A673 (cell line): ENCODE data around the gene DNAI1. TPM values are rescaled to one million over a fixed set of nuclear protein-coding genes. Genes with fewer than 3 reads are reported as not detected.

Source experiments
- BruUV-seq: library from RNA; stranded (reverse); fragments of 400-500 nt; replicated peaks from 2 replicates; lab custom pipeline; 2021; lab: Mats Ljungman, UMichigan
- CTCF ChIA-PET: fragments of 300-600 bp; sonication (Branson Sonifier 250); formaldehyde crosslinking; loops from one replicate; lab custom pipeline; 2022; ENCODE audit warnings: antibody characterized with exemption; lab: Charles Lee
- POLR2A ChIA-PET: fragments of 300-600 bp; sonication (Branson Sonifier 250); formaldehyde crosslinking; loops from one replicate; lab custom pipeline; 2022; ENCODE audit warnings: antibody characterized with exemption; ENCODE audit not compliant: low non-redundant PET; lab: Charles Lee
- DNase-seq: peaks from one replicate; pipeline ENCODE4 v3.0.0-alpha.2; 2015; ENCODE audit warnings: low spot score
- H3K27ac ChIP-seq: fragments of 200-600 bp; sonication (generic); 2 replicates; pipeline ENCODE4 v1.5.1; 2016; ENCODE audit warnings: mixed run types, low read depth, mild to moderate bottlenecking, mixed read lengths, antibody characterized with exemption, low read length; ENCODE audit not compliant: poor library complexity, severe bottlenecking
- H3K27me3 ChIP-seq: fragments of 200-600 bp; sonication (generic); replicated peaks from 2 replicates; pipeline ENCODE4 v1.6.1; 2017; ENCODE audit warnings: mixed run types, low read depth, mild to moderate bottlenecking, mixed read lengths, antibody characterized with exemption, low read length; ENCODE audit not compliant: insufficient read depth, poor library complexity
- H3K36me3 ChIP-seq: fragments of 200-600 bp; sonication (generic); 2 replicates; pipeline ENCODE4 v1.6.1; 2016; ENCODE audit warnings: mixed run types, mild to moderate bottlenecking, mixed read lengths, antibody characterized with exemption, low read length; ENCODE audit not compliant: insufficient read depth, poor library complexity, severe bottlenecking
- H3K4me1 ChIP-seq: fragments of 200-600 bp; sonication (generic); 2 replicates; pipeline ENCODE4 v1.6.1; 2017; ENCODE audit warnings: mixed run types, mild to moderate bottlenecking, mixed read lengths, antibody characterized with exemption, low read length; ENCODE audit not compliant: insufficient read depth, poor library complexity, severe bottlenecking
- H3K4me3 ChIP-seq: fragments of 200-600 bp; sonication (generic); 2 replicates; pipeline ENCODE4 v1.5.1; 2016; ENCODE audit warnings: low read depth, mixed run types, mild to moderate bottlenecking, mixed read lengths, low read length; ENCODE audit not compliant: poor library complexity, severe bottlenecking
- H3K9me3 ChIP-seq: fragments of 200-600 bp; sonication (generic); 2 replicates; pipeline ENCODE4 v1.6.1; 2016; ENCODE audit warnings: mixed run types, low read depth, mild to moderate bottlenecking, mixed read lengths, antibody characterized with exemption, low read length; ENCODE audit not compliant: poor library complexity, severe bottlenecking
- EZH2 ChIP-seq: fragments of 200-600 bp; sonication (generic); IDR thresholded peaks from 2 replicates; pipeline ENCODE4 v1.6.1; 2017; ENCODE audit warnings: borderline replicate concordance, low read depth, mild to moderate bottlenecking, mixed read lengths, antibody characterized with exemption, low read length; ENCODE audit not compliant: poor library complexity, severe bottlenecking
- intact Hi-C: fragments of 100-400 bp; cut with micrococcal nuclease; formaldehyde crosslinking; loops from one replicate; pipeline ENCODE4 v1.10.0; 2022; ENCODE audit not compliant: unreplicated experiment
- total RNA-seq: library from RNA; stranded (reverse); gene quantifications from 2 replicates; pipeline ENCODE4 v1.2.3, GENCODE V29; 2021
- TF ChIP-seq, protein P1 (sequence below): fragments of 300-800, 200-600 bp; sonication (generic); conservative IDR thresholded peaks from 2 replicates; pipeline ENCODE4 v1.5.1; 2017; ENCODE audit warnings: low read depth, mild to moderate bottlenecking, antibody characterized with exemption, low read length, moderate library complexity, mixed read lengths

The DNAI1 gene
- total RNA-seq, 1 experiment from 2014 or later, result not detected

GRCh38 chr9:34513567-34514214 lies 55.1 kb downstream of the DNAI1 start:
- Histone ChIP-seq H3K27me3 (no peaks in the 10 kb centered on the region), H3K4me3 (no peak overlapping the region), H3K36me3 (no peaks in the 10 kb centered on the region), H3K4me1 (peaks cover 16% of the 10 kb centered on the region), H3K27ac (no peak overlapping the region), H3K9me3 (no peaks in the 10 kb centered on the region)
- BruUV-seq, result no TSS peak
- intact Hi-C loops, result no loop called here
- TF ChIP-seq EZH2, result no peak
- TF ChIP-seq, protein P1, sequence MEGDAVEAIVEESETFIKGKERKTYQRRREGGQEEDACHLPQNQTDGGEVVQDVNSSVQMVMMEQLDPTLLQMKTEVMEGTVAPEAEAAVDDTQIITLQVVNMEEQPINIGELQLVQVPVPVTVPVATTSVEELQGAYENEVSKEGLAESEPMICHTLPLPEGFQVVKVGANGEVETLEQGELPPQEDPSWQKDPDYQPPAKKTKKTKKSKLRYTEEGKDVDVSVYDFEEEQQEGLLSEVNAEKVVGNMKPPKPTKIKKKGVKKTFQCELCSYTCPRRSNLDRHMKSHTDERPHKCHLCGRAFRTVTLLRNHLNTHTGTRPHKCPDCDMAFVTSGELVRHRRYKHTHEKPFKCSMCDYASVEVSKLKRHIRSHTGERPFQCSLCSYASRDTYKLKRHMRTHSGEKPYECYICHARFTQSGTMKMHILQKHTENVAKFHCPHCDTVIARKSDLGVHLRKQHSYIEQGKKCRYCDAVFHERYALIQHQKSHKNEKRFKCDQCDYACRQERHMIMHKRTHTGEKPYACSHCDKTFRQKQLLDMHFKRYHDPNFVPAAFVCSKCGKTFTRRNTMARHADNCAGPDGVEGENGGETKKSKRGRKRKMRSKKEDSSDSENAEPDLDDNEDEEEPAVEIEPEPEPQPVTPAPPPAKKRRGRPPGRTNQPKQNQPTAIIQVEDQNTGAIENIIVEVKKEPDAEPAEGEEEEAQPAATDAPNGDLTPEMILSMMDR, result no peak
- POLR2A ChIA-PET, result no interaction called here
- CTCF ChIA-PET, result interaction anchor here (1.1 kb wide), 1 partner anchor 110 kb away, joined by 5 read pairs; no protein-coding TSS in a partner anchor
- DNase-seq, result peak; percentile 86

- Histone ChIP-seq H3K4me1 (peaks cover 16% of the 10 kb centered on the region), H3K4me3 (no peak overlapping the region), H3K36me3 (no peaks in the 10 kb centered on the region), H3K27ac (no peak overlapping the region), H3K27me3 (no peaks in the 10 kb centered on the region), H3K9me3 (no peaks in the 10 kb centered on the region)
- ChIA-PET POLR2A (no interaction called here), CTCF (no interaction called here)
- DNase-seq, result no peak
- BruUV-seq, result no TSS peak
- intact Hi-C loops, result no loop called here
- no peak for TF ChIP-seq EZH2
- TF ChIP-seq, protein P1, result no peak
These were observed 55.8 kb downstream of the DNAI1 start for GRCh38 chr9:34514401-34514800.

DNA sequence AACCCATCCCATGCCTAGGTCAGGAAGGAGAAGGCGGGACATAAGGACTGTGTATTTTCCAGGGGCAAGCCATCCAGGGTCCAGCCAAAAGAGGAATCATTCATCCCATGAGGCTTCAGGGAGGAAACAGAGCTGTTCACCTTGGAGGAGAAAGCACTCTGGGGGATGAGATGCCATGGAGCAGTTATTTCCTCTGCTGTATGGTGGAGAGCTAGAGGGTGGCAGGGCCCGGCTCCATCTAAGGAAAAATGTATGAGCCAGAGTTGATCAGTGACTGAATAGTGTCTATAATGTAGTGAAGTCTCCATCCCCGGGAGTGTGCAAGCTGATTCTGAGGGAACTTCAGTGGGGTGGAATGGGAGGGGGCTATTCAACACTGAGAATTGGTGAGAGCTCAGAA lies 56.2 kb downstream of the DNAI1 start:
- no TSS peak for BruUV-seq
- Histone ChIP-seq H3K36me3 (no peaks in the 10 kb centered on the region), H3K4me1 (peaks cover 16% of the 10 kb centered on the region), H3K4me3 (no peak overlapping the region), H3K9me3 (no peaks in the 10 kb centered on the region), H3K27me3 (no peaks in the 10 kb centered on the region), H3K27ac (no peak overlapping the region)
- DNase-seq, result no peak
- CTCF ChIA-PET, result no interaction called here
- POLR2A ChIA-PET, result interaction anchor here (0.6 kb wide), 1 partner anchor 1063 kb away, joined by 3 read pairs; no protein-coding TSS in a partner anchor
- TF ChIP-seq, protein P1, result no peak
- no peak for TF ChIP-seq EZH2
- intact Hi-C loops, result no loop called here
